Measurements from ENCODE around the gene ZNF566. TPM values are rescaled to one million over a fixed set of nuclear protein-coding genes. Genes with fewer than 3 reads are reported as not detected.
"Not testable (repeated sequence)": the region's sequence is repeated elsewhere in the genome, so short reads cannot be mapped to it uniquely, and the experiment has no call there.

ZNF566 gene
- total RNA-seq (2014; rRNA removed; shearing (Covaris generic)), result 8.2 and 10.2 TPM in 2 replicates
- polyA plus RNA-seq (2015; cell fraction: cytosol; rRNA removed), result 5.8 and 6.9 TPM in 2 replicates
- polyA plus RNA-seq (2015; cell fraction: nucleus; rRNA removed), result 7.4 and 9.4 TPM in 2 replicates

- in situ Hi-C loops (cut with HindIII; ENCODE audit: low pct_unique_long_range_greater_than_20kb, low sequenced_read_pairs), result no loop called here
- peak; percentile 96 for DNase-seq (ENCODE audit: low read depth, low spot score)
Observed at GRCh38 chr19:36489118-36489919, at the start of gene ZNF566. ZNF566 (minus strand) TSS chr19:36489561; CDS start chr19:36476557, 13,004 bp downstream.

- in situ Hi-C loops (cut with HindIII; ENCODE audit: low pct_unique_long_range_greater_than_20kb, low sequenced_read_pairs), result no loop called here
- DNase-seq (ENCODE audit: low read depth, low spot score), result no peak
Observed at GRCh38 chr19:36528921-36529518, 39.7 kb upstream of the ZNF566 start.

GRCh38 chr19:36528194-36528920 is 39.0 kb upstream of the ZNF566 start, which contains the start of gene ZNF260:
ZNF260 (minus strand) TSS chr19:36528271; CDS start chr19:36515238, 13,033 bp downstream.
- DNase-seq (ENCODE audit: low read depth, low spot score), result peak; percentile 96
- in situ Hi-C loops (cut with HindIII; ENCODE audit: low pct_unique_long_range_greater_than_20kb, low sequenced_read_pairs), result no loop called here

GRCh38 chr19:36527873-36528193 is 38.5 kb upstream of the ZNF566 start:
- DNase-seq (ENCODE audit: low read depth, low spot score), result no peak
- in situ Hi-C loops (cut with HindIII; ENCODE audit: low pct_unique_long_range_greater_than_20kb, low sequenced_read_pairs), result no loop called here

GRCh38 chr19:36527341-36527740 is 38.0 kb upstream of the ZNF566 start:
- DNase-seq (ENCODE audit: low read depth, low spot score), result no peak
- in situ Hi-C loops (cut with HindIII; ENCODE audit: low pct_unique_long_range_greater_than_20kb, low sequenced_read_pairs), result no loop called here

- in situ Hi-C loops (cut with HindIII; ENCODE audit: low pct_unique_long_range_greater_than_20kb, low sequenced_read_pairs), result no loop called here
- no peak for DNase-seq (ENCODE audit: low read depth, low spot score)
Observed at GRCh38 chr19:36526581-36526980, 37.2 kb upstream of the ZNF566 start.

GRCh38 chr19:36524617-36525016 is 35.3 kb upstream of the ZNF566 start:
- no peak for DNase-seq (ENCODE audit: low read depth, low spot score)
- in situ Hi-C loops (cut with HindIII; ENCODE audit: low pct_unique_long_range_greater_than_20kb, low sequenced_read_pairs), result no loop called here

GRCh38 chr19:36514012-36514612 is 24.8 kb upstream of the ZNF566 start:
- in situ Hi-C loops (cut with HindIII; ENCODE audit: low pct_unique_long_range_greater_than_20kb, low sequenced_read_pairs), result no loop called here

GRCh38 chr19:36508325-36508724 is 19.0 kb upstream of the ZNF566 start:
- in situ Hi-C loops (cut with HindIII; ENCODE audit: low pct_unique_long_range_greater_than_20kb, low sequenced_read_pairs), result no loop called here
- no peak for DNase-seq (ENCODE audit: low read depth, low spot score)

More at GRCh38 chr19:36514012-36514612, 24.8 kb upstream of the ZNF566 start:
- DNase-seq (ENCODE audit: low read depth, low spot score), result no peak

- no peak for DNase-seq (ENCODE audit: low read depth, low spot score)
- in situ Hi-C loops (cut with HindIII; ENCODE audit: low pct_unique_long_range_greater_than_20kb, low sequenced_read_pairs), result no loop called here
Observed at GRCh38 chr19:36501973-36502372, 12.6 kb upstream of the ZNF566 start.

GRCh38 chr19:36497001-36497400 is 7.6 kb upstream of the ZNF566 start:
- no peak for DNase-seq (ENCODE audit: low read depth, low spot score)
- in situ Hi-C loops (cut with HindIII; ENCODE audit: low pct_unique_long_range_greater_than_20kb, low sequenced_read_pairs), result no loop called here

GRCh38 chr19:36492689-36493453 is 3.5 kb upstream of the ZNF566 start:
- in situ Hi-C loops (cut with HindIII; ENCODE audit: low pct_unique_long_range_greater_than_20kb, low sequenced_read_pairs), result not testable (repeated sequence)

GRCh38 chr19:36490846-36491245 is 1.5 kb upstream of the ZNF566 start:
- in situ Hi-C loops (cut with HindIII; ENCODE audit: low pct_unique_long_range_greater_than_20kb, low sequenced_read_pairs); DNase-seq (ENCODE audit: low read depth, low spot score): not testable (repeated sequence)

More at GRCh38 chr19:36492689-36493453, 3.5 kb upstream of the ZNF566 start:
- peak; percentile 74 for DNase-seq (ENCODE audit: low read depth, low spot score)

- in situ Hi-C loops (cut with HindIII; ENCODE audit: low pct_unique_long_range_greater_than_20kb, low sequenced_read_pairs), result no loop called here
- DNase-seq (ENCODE audit: low read depth, low spot score), result peak; percentile 93
Observed at GRCh38 chr19:36489920-36490415, 607 bp upstream of the ZNF566 start.

GRCh38 chr19:36488846-36489117 is 579 bp downstream of the ZNF566 start:
- in situ Hi-C loops (cut with HindIII; ENCODE audit: low pct_unique_long_range_greater_than_20kb, low sequenced_read_pairs), result no loop called here
- no peak for DNase-seq (ENCODE audit: low read depth, low spot score)

GRCh38 chr19:36488118-36488845 is 1.1 kb downstream of the ZNF566 start:
- no peak for DNase-seq (ENCODE audit: low read depth, low spot score)
- in situ Hi-C loops (cut with HindIII; ENCODE audit: low pct_unique_long_range_greater_than_20kb, low sequenced_read_pairs), result no loop called here

GRCh38 chr19:36483653-36484052 is 5.7 kb downstream of the ZNF566 start:
- DNase-seq (ENCODE audit: low read depth, low spot score), result no peak
- in situ Hi-C loops (cut with HindIII; ENCODE audit: low pct_unique_long_range_greater_than_20kb, low sequenced_read_pairs), result no loop called here
